ENCODE measurements around the gene WIPF1.

Gene WIPF1

DNA sequence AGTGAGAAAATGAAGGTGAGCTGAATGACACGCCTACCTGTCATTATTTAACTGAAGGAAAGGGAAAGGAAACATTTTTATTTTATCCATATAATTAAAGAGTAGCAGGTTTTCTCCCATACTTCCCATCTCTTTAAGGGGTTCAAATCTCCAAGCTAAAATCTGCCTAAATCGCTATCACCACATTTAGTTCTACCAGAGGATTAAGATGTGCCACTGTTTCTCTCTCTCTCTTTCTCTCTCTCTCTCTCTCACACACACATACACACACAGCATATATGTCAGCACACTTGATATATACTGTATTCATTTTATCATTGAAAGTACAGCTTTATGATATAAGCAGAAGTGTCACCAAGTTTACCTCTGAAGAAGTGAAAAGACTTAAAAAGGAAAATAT lies 3.1 kb downstream of the WIPF1 start:
- DNase-seq, result no peak

DNA sequence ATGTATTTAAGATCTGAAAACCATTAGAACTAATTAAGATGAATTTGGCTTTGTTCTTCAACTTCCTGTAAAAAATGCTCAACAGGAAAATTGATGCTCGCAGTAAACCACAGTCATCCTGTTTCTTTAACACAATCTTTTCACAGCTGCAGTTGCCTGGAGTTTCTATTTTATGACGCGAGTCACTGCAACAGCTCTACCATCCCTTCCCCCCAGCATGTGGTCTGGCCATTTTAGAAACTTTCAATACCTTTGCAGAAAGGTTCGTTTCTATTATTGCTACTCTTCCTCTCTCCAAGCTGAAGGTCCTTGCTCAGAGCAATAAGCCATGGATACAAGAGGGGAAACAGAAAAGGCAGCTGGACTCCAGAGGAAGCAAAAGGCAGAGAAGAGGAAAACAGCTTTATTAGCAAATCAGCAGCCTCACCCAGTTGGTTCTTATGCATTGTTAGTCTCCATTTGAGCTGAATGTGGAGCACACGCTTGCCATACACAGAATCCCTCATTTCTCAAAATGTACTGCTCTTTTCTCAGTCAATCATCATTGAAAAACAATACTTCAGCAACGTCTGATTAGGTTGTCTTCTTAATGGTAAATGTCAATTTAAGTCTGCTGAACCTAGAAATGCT lies 3.9 kb downstream of the WIPF1 start:
- DNase-seq, result peak; percentile 24

- DNase-seq, result no peak
Observed at GRCh38 chr2:174593041-174593440, 4.6 kb downstream of the WIPF1 start.

- DNase-seq, result no peak
Observed at GRCh38 chr2:174591740-174592139, 5.9 kb downstream of the WIPF1 start.

GRCh38 chr2:174590928-174591648 lies 6.5 kb downstream of the WIPF1 start:
- no peak for DNase-seq

DNA sequence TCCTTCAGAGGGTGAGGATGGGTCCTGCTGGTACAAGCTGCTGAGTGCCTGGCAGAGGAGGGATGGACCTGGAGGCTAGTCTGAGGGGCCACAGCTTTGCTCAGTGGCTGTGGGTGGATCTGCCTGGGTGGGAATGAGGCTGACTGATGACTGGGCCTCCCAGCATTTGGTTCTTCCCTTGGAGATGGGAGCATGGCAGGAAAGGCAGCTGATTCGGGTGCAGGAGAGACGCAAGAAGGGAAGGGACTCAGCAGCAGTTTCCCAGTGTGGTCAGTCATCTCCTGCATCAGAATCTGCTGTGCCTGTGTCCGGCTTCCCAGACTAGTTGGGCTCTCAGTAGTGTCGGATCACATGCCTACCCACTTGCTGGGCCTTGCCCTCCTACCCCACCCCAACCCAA lies 7.3 kb downstream of the WIPF1 start:
- no peak for DNase-seq

- no peak for DNase-seq
Observed at GRCh38 chr2:174589334-174589733, 8.3 kb downstream of the WIPF1 start.

- no peak for DNase-seq
Observed at GRCh38 chr2:174588463-174588862, 9.1 kb downstream of the WIPF1 start.

GRCh38 chr2:174587579-174587978 lies 10.0 kb downstream of the WIPF1 start:
- DNase-seq, result no peak

- DNase-seq, result no peak
Observed at GRCh38 chr2:174586418-174587295, 10.9 kb downstream of the WIPF1 start.

DNA sequence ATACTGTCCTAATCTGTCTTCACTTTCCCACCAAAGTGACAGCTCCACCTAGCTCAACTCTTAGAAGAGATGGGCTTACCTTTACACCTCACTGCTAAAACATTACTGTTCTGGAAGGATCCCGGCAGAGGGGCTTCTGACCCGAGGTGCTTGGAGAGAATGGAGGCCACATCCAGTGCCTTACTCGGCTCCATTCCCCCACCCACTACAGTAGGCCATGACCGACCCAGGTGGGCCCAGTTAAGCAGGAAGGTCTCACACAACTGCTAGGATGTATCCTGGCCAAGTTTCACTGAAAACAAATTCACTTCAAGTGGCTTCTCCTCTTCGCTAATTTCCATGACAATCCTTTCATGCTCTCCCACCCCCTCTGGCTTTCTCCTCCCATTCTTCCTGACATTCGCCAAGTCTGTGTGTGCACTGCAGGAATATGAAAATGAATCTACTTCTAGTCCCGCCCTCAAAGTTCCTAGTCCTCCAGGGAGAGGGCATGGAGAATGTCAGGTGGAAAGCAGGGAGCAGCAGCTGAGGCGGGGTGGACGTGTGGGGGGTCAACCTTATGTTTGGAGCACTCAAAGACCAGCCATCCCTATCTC lies 11.8 kb downstream of the WIPF1 start:
- DNase-seq, result no peak

DNA sequence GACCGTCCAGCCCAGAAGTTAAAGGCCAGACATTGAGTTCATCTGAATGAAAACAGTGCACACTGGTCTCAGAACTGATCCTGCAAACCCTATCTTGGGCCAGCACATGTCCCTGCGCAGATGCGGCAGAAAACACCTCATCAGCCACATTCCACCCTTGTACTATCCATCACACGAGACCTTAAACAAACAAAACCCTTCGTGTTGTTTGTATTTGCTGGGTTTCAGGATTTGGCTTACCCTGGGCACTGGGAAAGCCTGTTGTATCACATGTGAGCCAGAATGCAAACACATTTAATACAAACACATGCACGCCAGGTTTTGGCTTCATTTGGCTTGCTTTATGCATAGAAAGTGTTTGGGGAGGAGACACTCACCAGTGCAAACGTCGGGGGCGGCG lies 12.5 kb downstream of the WIPF1 start:
- peak; percentile 43 for DNase-seq

GRCh38 chr2:174581491-174581890 lies 16.1 kb downstream of the WIPF1 start:
- DNase-seq, result no peak

GRCh38 chr2:174580951-174581350 lies 16.7 kb downstream of the WIPF1 start:
- no peak for DNase-seq

- DNase-seq, result no peak
Observed at GRCh38 chr2:174577967-174578589, 19.5 kb downstream of the WIPF1 start.

GRCh38 chr2:174575124-174575776 lies 22.4 kb downstream of the WIPF1 start:
- DNase-seq, result no peak

DNA sequence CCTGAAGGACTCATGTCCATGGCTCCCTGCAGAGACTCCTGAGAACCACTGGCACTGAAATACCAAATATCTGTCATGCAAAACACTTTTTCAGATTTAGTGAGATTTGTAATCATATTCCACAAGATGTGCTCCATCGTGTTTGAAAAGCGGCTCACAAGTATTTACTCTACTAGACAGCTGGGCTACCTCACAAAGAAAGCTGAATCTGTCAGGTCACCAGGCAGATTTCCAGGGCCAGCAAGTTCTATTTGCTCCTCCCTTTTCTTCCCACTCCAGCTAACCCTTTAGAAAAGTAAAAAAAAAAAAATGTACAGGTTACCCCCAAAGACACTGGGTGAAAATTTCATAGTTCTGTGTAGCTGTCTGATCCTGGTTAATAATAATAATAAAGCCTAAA lies 22.9 kb downstream of the WIPF1 start:
- peak; percentile 65 for DNase-seq

DNA sequence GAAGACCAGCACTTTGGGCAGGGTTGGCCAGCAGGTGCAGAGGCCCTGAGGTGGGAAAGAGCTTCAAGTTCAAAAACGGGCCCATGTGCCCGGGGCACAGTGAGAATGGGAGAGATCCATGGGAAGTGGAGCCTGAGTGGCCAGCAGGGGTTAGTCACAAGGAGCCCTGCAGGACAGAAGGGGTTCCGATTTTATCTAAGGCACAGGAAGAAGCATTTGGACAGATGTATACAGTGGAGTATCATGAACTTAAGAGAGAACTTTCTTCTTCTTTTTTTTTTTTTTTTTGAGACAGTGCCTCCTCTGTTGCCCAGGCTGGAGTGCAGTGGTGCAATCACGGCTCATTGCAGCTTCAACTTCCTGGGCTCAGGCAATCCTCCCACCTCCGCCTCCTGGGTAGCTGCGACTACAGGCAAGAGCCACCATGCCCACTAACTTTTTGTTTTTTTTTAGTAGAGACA lies 24.0 kb downstream of the WIPF1 start:
- no peak for DNase-seq

GRCh38 chr2:174572556-174572955 lies 25.0 kb downstream of the WIPF1 start:
- no peak for DNase-seq

DNA sequence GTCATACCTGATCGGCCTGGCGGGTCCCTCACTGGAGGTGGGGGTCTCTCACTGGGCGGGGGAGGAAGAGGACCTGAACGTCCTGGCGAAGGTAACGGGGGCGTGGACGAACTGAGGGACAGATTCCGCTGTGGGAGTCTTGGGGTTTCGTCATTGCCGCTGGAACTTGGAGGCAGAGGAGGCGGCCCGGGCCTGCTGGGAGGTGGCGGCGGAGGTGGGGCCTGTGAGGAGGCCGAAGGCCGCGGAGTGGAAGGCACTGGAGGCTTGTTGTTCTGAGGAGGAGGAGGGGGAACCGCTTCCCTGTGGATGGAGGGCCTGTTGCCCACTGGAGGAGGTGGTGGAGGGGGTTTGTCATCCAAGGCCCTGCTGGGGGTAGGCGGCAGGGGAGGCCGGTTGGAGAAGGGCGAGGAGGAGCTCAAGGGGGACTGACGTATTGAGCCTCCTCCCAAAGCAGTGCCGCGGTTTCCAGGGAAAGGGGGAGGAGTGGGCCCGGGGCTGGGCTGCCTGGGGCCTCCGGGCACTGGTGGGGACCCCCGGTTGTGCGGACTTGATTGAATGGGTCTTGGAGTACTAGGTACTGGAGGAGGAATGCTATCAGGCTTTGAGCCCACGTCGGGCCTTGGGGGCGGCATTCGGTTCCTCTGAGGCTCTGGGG lies 25.8 kb downstream of the WIPF1 start:
- no peak for DNase-seq

DNA sequence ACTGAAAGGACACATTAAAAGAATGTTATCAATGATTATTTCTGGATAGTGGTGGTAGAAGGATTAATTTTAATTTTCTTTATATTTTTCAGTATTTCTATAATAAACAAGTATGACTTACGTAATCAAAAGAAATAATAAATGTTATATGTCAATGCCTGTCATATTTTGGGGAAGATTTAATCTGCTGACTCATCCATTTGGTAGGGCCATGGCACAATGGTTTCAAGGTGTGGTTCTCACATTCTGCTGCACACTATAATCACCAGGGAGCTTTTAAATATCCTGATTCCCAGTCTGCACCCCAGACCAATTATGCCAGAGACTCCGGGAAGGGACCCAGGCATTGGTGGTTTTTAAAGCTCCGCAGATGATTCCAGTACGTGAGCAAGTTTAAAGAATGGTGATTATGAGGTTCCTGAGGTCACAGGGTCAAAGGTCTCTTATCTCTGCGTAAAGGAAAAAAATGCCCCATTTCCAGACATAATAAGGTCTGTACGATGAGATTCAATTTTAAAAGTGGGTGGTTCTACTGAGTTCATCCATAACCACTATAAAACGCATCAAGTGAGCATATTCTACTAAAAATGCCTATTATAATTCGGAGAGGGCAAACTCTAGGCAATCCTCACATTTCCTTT lies 27.2 kb downstream of the WIPF1 start:
- DNase-seq, result no peak

All from NCI-H510A (cell line).